HUES6 (cell line): ENCODE results near the gene DGKD.

Experiments
- H3K27ac ChIP-seq: 2 replicates; pipeline ENCODE4 v1.7.0; 2013; ENCODE audit warnings: low read depth, mild to moderate bottlenecking, low read length, inconsistent platforms
- H3K27me3 ChIP-seq: 2 replicates; pipeline ENCODE4 v1.6.1; 2013; ENCODE audit warnings: low read length; ENCODE audit not compliant: control insufficient read depth, insufficient read depth
- H3K36me3 ChIP-seq: 2 replicates; pipeline ENCODE4 v1.6.1; 2013; ENCODE audit warnings: low read length; ENCODE audit not compliant: control insufficient read depth, insufficient read depth
- H3K4me1 ChIP-seq: 2 replicates; pipeline ENCODE4 v1.6.1; 2013; ENCODE audit warnings: low read length; ENCODE audit not compliant: control insufficient read depth, insufficient read depth
- H3K4me3 ChIP-seq: 2 replicates; pipeline ENCODE4 v1.5.1; 2013; ENCODE audit warnings: low read depth, low read length
- H3K9ac ChIP-seq: one replicate; pipeline ENCODE4 v1.6.1; 2013; ENCODE audit warnings: mild to moderate bottlenecking, low read length
- H3K9me3 ChIP-seq: 2 replicates; pipeline ENCODE4 v1.6.1; 2013; ENCODE audit warnings: low read depth, low read length; ENCODE audit not compliant: control insufficient read depth, insufficient read depth

Gene DGKD

GRCh38 chr2:233402789-233403188 is 48.5 kb downstream of the DGKD start:
- no peaks in the 10 kb centered on the region for H3K9me3 ChIP-seq
- no peak overlapping the region for H3K4me3 ChIP-seq
- no peak overlapping the region for H3K27ac ChIP-seq
- no peak overlapping the region for H3K9ac ChIP-seq
- peaks cover 19% of the 10 kb centered on the region for H3K4me1 ChIP-seq
- 0 out of 2 replicates have a peak, but pooled peaks cover 5% of the 10 kb centered on the region for H3K36me3 ChIP-seq
- no peaks in the 10 kb centered on the region for H3K27me3 ChIP-seq

- Histone ChIP-seq H3K9ac (no peak overlapping the region), H3K4me1 (peaks cover 15% of the 10 kb centered on the region), H3K9me3 (no peaks in the 10 kb centered on the region), H3K27me3 (no peaks in the 10 kb centered on the region), H3K36me3 (0 out of 2 replicates have a peak, but pooled peaks cover 5% of the 10 kb centered on the region), H3K27ac (no peak overlapping the region), H3K4me3 (no peak overlapping the region)
Observed at GRCh38 chr2:233404222-233404621, 49.9 kb downstream of the DGKD start.

GRCh38 chr2:233406865-233407264 is 52.6 kb downstream of the DGKD start:
- H3K9ac ChIP-seq, result no peak overlapping the region
- no peaks in the 10 kb centered on the region for H3K4me1 ChIP-seq
- no peak overlapping the region for H3K27ac ChIP-seq
- H3K9me3 ChIP-seq, result peaks cover 16% of the 10 kb centered on the region
- 0 out of 2 replicates have a peak, but pooled peaks cover 5% of the 10 kb centered on the region for H3K36me3 ChIP-seq
- no peak overlapping the region for H3K4me3 ChIP-seq
- no peaks in the 10 kb centered on the region for H3K27me3 ChIP-seq

GRCh38 chr2:233407771-233408181 is 53.5 kb downstream of the DGKD start:
- Histone ChIP-seq H3K4me3 (no peak overlapping the region), H3K36me3 (0 out of 2 replicates have a peak, but pooled peaks cover 5% of the 10 kb centered on the region), H3K9me3 (peaks cover 22% of the 10 kb centered on the region), H3K9ac (no peak overlapping the region), H3K4me1 (no peaks in the 10 kb centered on the region), H3K27ac (no peak overlapping the region), H3K27me3 (no peaks in the 10 kb centered on the region)

GRCh38 chr2:233408366-233409285 is 54.3 kb downstream of the DGKD start:
- H3K4me3 ChIP-seq, result no peak overlapping the region
- no peak overlapping the region for H3K27ac ChIP-seq
- H3K9me3 ChIP-seq, result peaks cover 22% of the 10 kb centered on the region
- 0 out of 2 replicates have a peak, but pooled peaks cover 5% of the 10 kb centered on the region for H3K36me3 ChIP-seq
- no peak overlapping the region for H3K9ac ChIP-seq
- no peaks in the 10 kb centered on the region for H3K4me1 ChIP-seq
- no peaks in the 10 kb centered on the region for H3K27me3 ChIP-seq

- H3K4me1 ChIP-seq, result no peaks in the 10 kb centered on the region
- no peaks in the 10 kb centered on the region for H3K27me3 ChIP-seq
- H3K36me3 ChIP-seq, result 0 out of 2 replicates have a peak, but pooled peaks cover 5% of the 10 kb centered on the region
Observed at GRCh38 chr2:233409286-233409991, 55.1 kb downstream of the DGKD start.

GRCh38 chr2:233410196-233410760 is 56.0 kb downstream of the DGKD start:
- H3K36me3 ChIP-seq, result 0 out of 2 replicates have a peak, but pooled peaks cover 5% of the 10 kb centered on the region
- H3K27me3 ChIP-seq, result no peaks in the 10 kb centered on the region
- peaks cover 22% of the 10 kb centered on the region for H3K9me3 ChIP-seq
- H3K4me3 ChIP-seq, result no peak overlapping the region
- no peak overlapping the region for H3K9ac ChIP-seq
- no peak overlapping the region for H3K27ac ChIP-seq
- no peaks in the 10 kb centered on the region for H3K4me1 ChIP-seq

More at GRCh38 chr2:233409286-233409991, 55.1 kb downstream of the DGKD start:
- peaks cover 22% of the 10 kb centered on the region for H3K9me3 ChIP-seq
- H3K4me3 ChIP-seq, result no peak overlapping the region
- H3K27ac ChIP-seq, result no peak overlapping the region
- H3K9ac ChIP-seq, result no peak overlapping the region

GRCh38 chr2:233411162-233411561 is 56.9 kb downstream of the DGKD start:
- Histone ChIP-seq H3K9me3 (peaks cover 22% of the 10 kb centered on the region), H3K27me3 (no peaks in the 10 kb centered on the region), H3K9ac (no peak overlapping the region), H3K27ac (no peak overlapping the region), H3K4me3 (no peak overlapping the region), H3K4me1 (no peaks in the 10 kb centered on the region), H3K36me3 (0 out of 2 replicates have a peak, but pooled peaks cover 4% of the 10 kb centered on the region)

- no peak overlapping the region for H3K4me3 ChIP-seq
- no peak overlapping the region for H3K27ac ChIP-seq
- H3K9me3 ChIP-seq, result peaks cover 22% of the 10 kb centered on the region
- no peak overlapping the region for H3K9ac ChIP-seq
- H3K36me3 ChIP-seq, result no peaks in the 10 kb centered on the region
- H3K27me3 ChIP-seq, result no peaks in the 10 kb centered on the region
- H3K4me1 ChIP-seq, result 0 out of 2 replicates have a peak, but pooled peaks cover 3% of the 10 kb centered on the region
Observed at GRCh38 chr2:233412405-233412804, 58.1 kb downstream of the DGKD start.

GRCh38 chr2:233413046-233413445 is 58.8 kb downstream of the DGKD start:
- Histone ChIP-seq H3K4me1 (0 out of 2 replicates have a peak, but pooled peaks cover 3% of the 10 kb centered on the region), H3K9me3 (peaks cover 22% of the 10 kb centered on the region), H3K27ac (no peak overlapping the region), H3K4me3 (no peak overlapping the region), H3K9ac (no peak overlapping the region), H3K27me3 (no peaks in the 10 kb centered on the region), H3K36me3 (no peaks in the 10 kb centered on the region)
